ENCODE data around the gene B3GNT5.

B3GNT5 gene

GRCh38 chr3:183299976-183300375 is 46.9 kb downstream of the B3GNT5 start:
- DNase-seq: no peak
- TF ChIP-seq CTCF (IDR thresholded peaks at IDR 0.05): no peak
- Mint-ChIP-seq H3K4me1 (peaks cover 19% of the 10 kb centered on the region), H3K9me3 (peaks cover 4% of the 10 kb centered on the region), H3K27me3 (ENCODE audit: low read depth, poor library complexity) (peaks cover 3% of the 10 kb centered on the region), H3K4me3 (no peak overlapping the region), H3K27ac (no peak overlapping the region), H3K36me3 (ENCODE audit: low read depth) (peaks cover 11% of the 10 kb centered on the region)

DNA sequence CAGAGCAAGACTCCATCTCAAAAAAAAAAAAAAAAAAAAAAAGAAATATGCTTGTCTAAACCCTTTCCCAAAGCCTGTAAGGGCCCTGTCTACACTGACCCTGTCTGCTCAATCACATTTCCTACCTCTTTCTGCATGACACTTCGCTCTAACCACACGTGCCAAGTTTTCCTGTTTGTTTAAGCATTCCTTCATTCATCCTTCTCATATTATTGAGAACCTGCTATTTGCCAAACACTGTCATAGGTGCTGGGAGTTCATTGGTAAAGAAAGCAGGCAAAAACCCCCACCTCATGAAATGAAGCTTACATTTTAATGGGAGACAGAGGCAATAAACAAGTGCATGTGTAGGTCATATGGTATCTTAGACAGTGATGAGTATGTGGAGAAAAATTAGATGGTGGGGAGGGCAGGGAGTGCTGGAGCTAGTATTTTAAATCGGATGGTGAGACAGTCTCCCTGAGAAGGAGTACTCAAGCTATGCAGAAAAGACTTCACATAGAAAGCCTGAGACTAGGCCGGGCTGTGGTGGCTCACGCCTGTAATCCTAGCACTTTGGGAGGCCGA is 48.0 kb downstream of the B3GNT5 start:
- no peak for TF ChIP-seq CTCF (IDR thresholded peaks at IDR 0.05)
- no peak overlapping the region for H3K4me3 Mint-ChIP-seq
- H3K27ac Mint-ChIP-seq: peak overlapping the region; percentile 14
- H3K27me3 Mint-ChIP-seq (ENCODE audit: low read depth, poor library complexity): peaks cover 3% of the 10 kb centered on the region
- peaks cover 19% of the 10 kb centered on the region for H3K4me1 Mint-ChIP-seq
- DNase-seq: no peak
- peaks cover 6% of the 10 kb centered on the region for H3K36me3 Mint-ChIP-seq (ENCODE audit: low read depth)
- H3K9me3 Mint-ChIP-seq: peaks cover 3% of the 10 kb centered on the region

DNA sequence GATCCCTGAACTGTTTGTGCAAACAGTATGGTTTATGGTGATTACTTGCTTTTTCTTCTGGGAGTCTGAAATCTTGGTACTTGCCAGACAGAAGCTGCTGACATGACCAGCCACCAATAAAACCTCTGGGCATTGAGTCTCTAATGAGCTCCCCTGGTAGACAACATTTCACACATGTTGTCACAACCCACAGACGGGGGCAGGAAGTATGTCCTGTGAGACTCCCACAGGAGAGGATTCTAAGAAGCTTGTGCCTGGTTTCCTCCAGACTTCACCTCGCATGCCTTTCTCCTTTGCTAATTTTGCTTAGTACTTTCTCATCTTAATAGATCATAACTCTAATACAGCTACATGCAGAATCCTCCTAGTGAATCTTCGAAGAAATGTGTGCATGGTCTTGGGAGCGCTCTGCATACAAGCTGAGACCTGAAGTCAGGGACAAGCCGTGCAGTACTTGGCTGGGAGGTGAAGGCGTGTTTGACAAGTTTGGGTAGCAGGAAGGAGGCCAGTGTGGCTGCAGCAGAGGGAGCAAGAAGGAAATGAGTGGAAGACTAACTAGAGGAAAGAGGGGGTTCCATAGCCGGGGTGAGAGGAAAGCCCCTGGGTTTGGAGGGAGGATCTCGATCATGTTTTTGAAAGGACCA is 49.0 kb downstream of the B3GNT5 start:
- no peaks in the 10 kb centered on the region for H3K9me3 Mint-ChIP-seq
- peaks cover 23% of the 10 kb centered on the region for H3K4me1 Mint-ChIP-seq
- H3K36me3 Mint-ChIP-seq (ENCODE audit: low read depth): no peaks in the 10 kb centered on the region
- no peak for TF ChIP-seq CTCF (IDR thresholded peaks at IDR 0.05)
- peaks cover 3% of the 10 kb centered on the region for H3K27me3 Mint-ChIP-seq (ENCODE audit: low read depth, poor library complexity)
- no peak for DNase-seq
- no peak overlapping the region for H3K27ac Mint-ChIP-seq
- H3K4me3 Mint-ChIP-seq: no peak overlapping the region

GRCh38 chr3:183303690-183304089 is 50.6 kb downstream of the B3GNT5 start:
- Mint-ChIP-seq H3K9me3 (no peaks in the 10 kb centered on the region), H3K4me1 (peaks cover 22% of the 10 kb centered on the region), H3K36me3 (ENCODE audit: low read depth) (no peaks in the 10 kb centered on the region), H3K27me3 (ENCODE audit: low read depth, poor library complexity) (no peaks in the 10 kb centered on the region), H3K27ac (peak overlapping the region; percentile 46), H3K4me3 (no peak overlapping the region)
- no peak for DNase-seq
- TF ChIP-seq CTCF (IDR thresholded peaks at IDR 0.05): no peak

- no peak for TF ChIP-seq CTCF (IDR thresholded peaks at IDR 0.05)
- Mint-ChIP-seq H3K4me3 (no peak overlapping the region), H3K4me1 (peaks cover 12% of the 10 kb centered on the region), H3K27me3 (ENCODE audit: low read depth, poor library complexity) (no peaks in the 10 kb centered on the region), H3K36me3 (ENCODE audit: low read depth) (peaks cover 4% of the 10 kb centered on the region), H3K9me3 (no peaks in the 10 kb centered on the region), H3K27ac (no peak overlapping the region)
- no peak for DNase-seq
Observed at GRCh38 chr3:183306798-183307671, 54.0 kb downstream of the B3GNT5 start.

All from nephron progenitor cell (in vitro differentiated cells).